Gastrocnemius medialis (tissue), 4 donors: ENCODE data around the gene NTM. TPM values are rescaled to one million over a fixed set of nuclear protein-coding genes. Genes with fewer than 3 reads are reported as not detected.
A peak's percentile ranks its signal among the peaks of the same experiment; 100 is the strongest.

Source experiments
- ATAC-seq, 2 donors: fragments of 150-250 bp; one replicate each; pipeline ENCODE4 v1.9.1; 2016
- DNase-seq, 2 donors: peaks; one replicate each; pipeline ENCODE4 v3.0.0-alpha.2; 2019
- H3K27ac ChIP-seq, 4 donors: fragments of 200-600 bp; sonication (generic); 1 replicate in 1 of 4; 2 replicates in 3 of 4; pipeline ENCODE4 v1.5.1; 2016 to 2018; ENCODE audit warnings: mild to moderate bottlenecking in 2 of 4, moderate library complexity in 1 of 4
- H3K27me3 ChIP-seq, 3 donors: fragments of 200-600 bp; sonication (generic) in 2 of 3; 1 replicate in 1 of 3; 2 replicates in 2 of 3; pipeline versions ENCODE4 v1.5.1 to v1.6.0; 2016 to 2019; ENCODE audit warnings: mild to moderate bottlenecking in 1 of 3, moderate library complexity in 1 of 3
- H3K36me3 ChIP-seq, 2 donors: fragments of 200-600 bp; sonication (generic) in 1 of 2; one replicate each; pipeline ENCODE4 v1.5.1; 2017 to 2018
- H3K4me1 ChIP-seq, 2 donors: fragments of 200-600 bp; sonication (generic) in 1 of 2; one replicate each; pipeline ENCODE4 v1.5.1; 2016 to 2017; ENCODE audit warnings: mild to moderate bottlenecking in 2 of 2
- H3K4me3 ChIP-seq, 4 donors: fragments of 200-600 bp; sonication (generic) in 3 of 4; 1 replicate in 1 of 4; 2 replicates in 3 of 4; pipeline ENCODE4 v1.5.1; 2016 to 2019; ENCODE audit warnings: mild to moderate bottlenecking in 2 of 4
- H3K9me3 ChIP-seq, 3 donors: fragments of 200-600 bp; sonication (generic) in 2 of 3; 1 replicate in 1 of 3; 2 replicates in 2 of 3; pipeline ENCODE4 v1.5.1; 2016 to 2019
- CTCF ChIP-seq, 5 experiments: fragments of 450-650 bp in 3 of 5; fragments of 200-600 bp in 2 of 5; sonication (generic) in 2 of 5; IDR thresholded peaks in 4 of 5; conservative IDR thresholded peaks in 1 of 5; 1 replicate in 4 of 5; 2 replicates in 1 of 5; pipeline ENCODE4 v1.5.1; 2016 to 2019; ENCODE audit warnings: antibody characterized with exemption in 5 of 5, mild to moderate bottlenecking in 3 of 5, moderate library complexity in 3 of 5
- POLR2A ChIP-seq, 2 donors: fragments of 450-650 bp; IDR thresholded peaks; one replicate each; pipeline ENCODE4 v1.6.1; 2017; ENCODE audit warnings: antibody characterized with exemption in 2 of 2, mild to moderate bottlenecking in 2 of 2, moderate library complexity in 2 of 2
- in situ Hi-C, 4 donors: fragments of 200-750 bp; cut with MboI; loops; one replicate each; pipeline versions ENCODE4 v1.15.0 to v1.8.0; 2017; ENCODE audit warnings: low sequenced_read_pairs in 4 of 4
- intact Hi-C: fragments of 100-400 bp; cut with DNase I; formaldehyde crosslinking; loops from one replicate; pipeline ENCODE4 v1.15.1; 2023; ENCODE audit warnings: low total_unique reads
- total RNA-seq, 4 donors: library from RNA; depleted of rRNA; stranded (reverse); fragments of >200 nt; gene quantifications; one replicate each; pipeline versions ENCODE4 v1.1.0 to v1.2.3, GENCODE V29; 2016

NTM gene
- total RNA-seq, 4 donors from 2014 or later = 0.69 TPM; not detected in 3

- DNase-seq (no peak), ATAC-seq (no peak)
- intact Hi-C loops = no loop called here
- no peak for TF ChIP-seq POLR2A (IDR thresholded peaks at IDR 0.05)
- TF ChIP-seq CTCF (IDR thresholded peaks at IDR 0.05 in 4 of 5, conservative IDR thresholded peaks at IDR 0.05 in 1 of 5) = no peak
- in situ Hi-C loops = no loop called here
- no peaks in the 10 kb centered on the region for H3K27me3 ChIP-seq
- no peak overlapping the region for H3K27ac ChIP-seq
- no peaks in the 10 kb centered on the region for H3K36me3 ChIP-seq
- no peaks in the 10 kb centered on the region for H3K9me3 ChIP-seq
- H3K4me3 ChIP-seq = no peak overlapping the region
- H3K4me1 ChIP-seq = peaks cover 10 to 21% of the 10 kb centered on the region in 2 donors
Measured at GRCh38 chr11:132312161-132312560, 941.7 kb downstream of the NTM start.

GRCh38 chr11:132312701-132313111 is 942.3 kb downstream of the NTM start:
- Histone ChIP-seq H3K4me1 (peaks cover 10 to 21% of the 10 kb centered on the region in 2 donors), H3K27me3 (no peaks in the 10 kb centered on the region), H3K36me3 (no peaks in the 10 kb centered on the region), H3K27ac (no peak overlapping the region), H3K4me3 (no peak overlapping the region), H3K9me3 (no peaks in the 10 kb centered on the region)
- intact Hi-C loops = no loop called here
- no peak for TF ChIP-seq POLR2A (IDR thresholded peaks at IDR 0.05)
- peak in 2 of 5 experiments; percentile 33 to 42 for TF ChIP-seq CTCF (IDR thresholded peaks at IDR 0.05 in 4 of 5, conservative IDR thresholded peaks at IDR 0.05 in 1 of 5)
- DNase-seq (no peak), ATAC-seq (peak in 1 of 2 donors; percentile 20)
- in situ Hi-C loops = no loop called here

GRCh38 chr11:132314911-132315455 is 944.6 kb downstream of the NTM start:
- Histone ChIP-seq H3K27me3 (no peaks in the 10 kb centered on the region), H3K4me3 (no peak overlapping the region), H3K36me3 (no peaks in the 10 kb centered on the region), H3K4me1 (peaks cover 8 to 14% of the 10 kb centered on the region in 2 donors), H3K9me3 (no peaks in the 10 kb centered on the region), H3K27ac (no peak overlapping the region)
- DNase-seq = no peak
- TF ChIP-seq CTCF (IDR thresholded peaks at IDR 0.05 in 4 of 5, conservative IDR thresholded peaks at IDR 0.05 in 1 of 5) (no peak), POLR2A (IDR thresholded peaks at IDR 0.05) (no peak)
- in situ Hi-C loops = no loop called here
- intact Hi-C loops = no loop called here
- no peak for ATAC-seq

DNA sequence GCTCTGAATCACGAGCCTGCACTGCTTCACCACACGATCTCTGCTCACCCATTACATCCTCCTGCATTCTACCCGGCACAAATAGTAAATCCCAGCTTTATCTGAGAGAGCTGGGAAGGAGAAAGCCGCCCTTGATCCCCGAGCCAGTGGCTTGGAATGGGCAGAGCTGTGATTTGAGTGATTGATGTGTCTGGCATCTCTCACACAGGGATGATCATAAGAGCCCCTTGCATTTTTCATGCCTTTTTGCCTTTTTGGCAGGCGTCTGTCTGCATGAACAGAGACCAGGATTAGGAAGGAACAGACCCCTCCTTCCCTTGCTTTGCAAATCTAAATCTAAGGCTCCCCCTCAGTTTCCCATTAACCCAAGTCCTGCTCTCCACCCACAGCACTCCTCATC is 945.3 kb downstream of the NTM start:
- Histone ChIP-seq H3K9me3 (no peaks in the 10 kb centered on the region), H3K4me1 (peaks cover under 1 to 7% of the 10 kb centered on the region in 2 donors), H3K36me3 (no peaks in the 10 kb centered on the region), H3K27ac (no peak overlapping the region), H3K4me3 (no peak overlapping the region), H3K27me3 (no peaks in the 10 kb centered on the region)
- TF ChIP-seq POLR2A (IDR thresholded peaks at IDR 0.05) = no peak
- no peak for TF ChIP-seq CTCF (IDR thresholded peaks at IDR 0.05 in 4 of 5, conservative IDR thresholded peaks at IDR 0.05 in 1 of 5)
- intact Hi-C loops = no loop called here
- ATAC-seq (no peak), DNase-seq (no peak)
- in situ Hi-C loops = no loop called here
